Subcutaneous abdominal adipose tissue (tissue), 5 donors: ENCODE data around the gene COX7A1.
"Not testable (repeated sequence)": the region's sequence is repeated elsewhere in the genome, so short reads cannot be mapped to it uniquely, and the experiment has no call there.

ENCODE experiments used
- H3K27ac ChIP-seq: one replicate; pipeline ENCODE4 v1.7.0; 2013; ENCODE audit warnings: low read depth, mild to moderate bottlenecking, inconsistent platforms, low read length, moderate library complexity
- H3K27me3 ChIP-seq, 5 donors: one replicate each; pipeline ENCODE4 v1.7.0; 2013; ENCODE audit warnings: low read length in 5 of 5, inconsistent platforms in 1 of 5; ENCODE audit not compliant: control insufficient read depth in 5 of 5, insufficient read depth in 4 of 5
- H3K36me3 ChIP-seq, 5 donors: one replicate each; pipeline ENCODE4 v1.7.0; 2013; ENCODE audit warnings: low read length in 5 of 5; ENCODE audit not compliant: control insufficient read depth in 5 of 5, insufficient read depth in 5 of 5
- H3K4me1 ChIP-seq, 5 donors: one replicate each; pipeline ENCODE4 v1.7.0; 2013; ENCODE audit warnings: low read length in 5 of 5, mild to moderate bottlenecking in 3 of 5, moderate library complexity in 1 of 5; ENCODE audit not compliant: control insufficient read depth in 5 of 5, insufficient read depth in 5 of 5
- H3K4me3 ChIP-seq, 5 donors: one replicate each; pipeline ENCODE4 v1.7.0; 2013; ENCODE audit warnings: low read length in 5 of 5, low read depth in 1 of 5
- H3K9ac ChIP-seq, 5 donors: one replicate each; pipeline ENCODE4 v1.7.0; 2013; ENCODE audit warnings: low read length in 5 of 5, mild to moderate bottlenecking in 4 of 5, moderate library complexity in 3 of 5
- H3K9me3 ChIP-seq, 5 donors: one replicate each; pipeline ENCODE4 v1.7.0; 2013; ENCODE audit warnings: low read length in 5 of 5; ENCODE audit not compliant: control insufficient read depth in 5 of 5
- donor health status: healthy.
- donor health status: healthy.
- donor health status: healthy.
- donor health status: healthy.
- donor health status: healthy.

COX7A1 gene

DNA sequence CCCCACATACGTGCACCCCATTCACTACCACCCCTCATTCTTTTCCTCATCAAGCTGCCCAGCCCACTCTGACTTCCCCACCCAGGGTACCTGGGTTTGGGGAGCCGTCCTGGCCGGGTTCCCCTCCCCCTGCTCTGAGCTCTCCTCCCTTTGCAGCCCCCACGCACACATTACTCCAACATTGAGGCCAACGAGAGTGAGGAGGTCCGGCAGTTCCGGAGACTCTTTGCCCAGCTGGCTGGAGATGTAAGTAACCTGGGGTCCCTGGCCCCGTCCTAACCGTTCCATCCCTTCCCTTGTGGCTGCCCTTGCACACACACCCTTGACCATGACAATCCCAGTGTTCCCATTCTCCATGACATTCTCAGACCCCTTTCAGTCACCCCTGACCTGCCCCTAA, 9.8 kb downstream of the COX7A1 start:
- Histone ChIP-seq H3K27me3 (no peaks in the 10 kb centered on the region), H3K9me3 (no peaks in the 10 kb centered on the region), H3K27ac (no peak overlapping the region), H3K9ac (no peak overlapping the region), H3K4me1 (peaks cover 0 to 22% (median 15%) of the 10 kb centered on the region in 5 donors), H3K36me3 (peaks cover 5 to 48% (median 47%) of the 10 kb centered on the region in 5 donors), H3K4me3 (no peak overlapping the region)

DNA sequence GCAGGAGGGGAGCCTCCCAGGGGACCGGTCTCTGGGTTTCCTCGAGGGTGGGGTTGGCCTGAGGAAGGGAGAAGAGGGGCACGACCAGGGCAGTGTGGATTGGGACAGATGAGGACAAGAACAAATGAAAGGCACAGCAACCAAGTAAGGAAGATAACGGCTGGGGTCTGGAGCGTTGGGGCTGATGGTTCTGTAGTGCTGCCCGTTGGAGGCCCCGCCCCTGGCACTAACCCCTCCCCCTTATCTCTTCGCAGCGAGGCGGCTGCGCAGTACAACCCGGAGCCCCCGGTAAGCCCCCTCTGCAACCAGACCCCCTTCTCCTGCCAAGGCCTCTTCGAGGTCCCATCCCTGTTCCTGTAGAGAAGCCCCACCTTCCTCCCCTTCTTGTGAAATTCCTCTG, 10.2 kb downstream of the COX7A1 start:
- Histone ChIP-seq H3K4me3 (no peak overlapping the region), H3K27ac (peak overlapping the region; percentile 57), H3K9me3 (no peaks in the 10 kb centered on the region), H3K27me3 (no peaks in the 10 kb centered on the region), H3K9ac (no peak overlapping the region), H3K36me3 (peaks cover 4 to 45% (median 43%) of the 10 kb centered on the region in 5 donors), H3K4me1 (peaks cover 0 to 22% (median 17%) of the 10 kb centered on the region in 5 donors)

DNA sequence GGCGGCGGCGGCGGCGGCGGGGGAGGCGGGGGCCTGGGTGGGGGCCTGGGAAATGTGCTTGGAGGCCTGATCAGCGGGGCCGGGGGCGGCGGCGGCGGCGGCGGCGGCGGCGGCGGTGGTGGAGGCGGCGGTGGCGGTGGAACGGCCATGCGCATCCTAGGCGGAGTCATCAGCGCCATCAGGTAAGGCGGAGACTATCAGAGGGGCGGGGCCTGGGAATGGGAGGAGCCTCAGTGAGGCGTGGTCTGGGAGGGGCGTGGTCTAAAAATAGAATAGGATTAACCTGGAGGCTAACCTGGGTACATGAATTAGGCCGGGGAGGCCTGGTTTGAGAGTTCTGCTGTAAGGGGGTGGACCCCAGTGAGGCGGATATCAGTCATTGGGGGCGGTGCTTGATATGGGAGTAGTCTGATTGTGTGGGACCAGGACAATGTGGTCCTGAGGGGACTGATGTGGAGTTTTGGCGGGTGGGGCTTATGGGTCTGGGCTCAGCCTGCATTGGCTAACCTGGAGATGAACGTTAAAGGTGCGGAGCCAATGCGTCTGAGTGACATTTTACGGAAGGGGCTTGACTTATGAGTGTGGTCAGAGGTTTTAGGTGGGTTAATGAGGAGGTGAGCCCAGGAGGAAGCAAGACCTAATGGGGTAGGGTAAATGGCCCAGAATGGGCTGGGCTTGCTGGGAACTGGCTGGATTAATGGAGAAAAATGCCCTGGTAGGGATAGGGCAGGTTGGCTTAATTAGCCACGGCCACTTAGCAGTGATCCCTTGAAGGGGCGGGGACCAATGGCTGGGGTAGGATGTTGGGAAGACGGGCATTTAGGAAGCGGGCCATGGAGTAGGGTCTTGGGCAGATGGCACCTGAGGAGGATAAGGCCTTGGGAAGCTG, 11.0 kb downstream of the COX7A1 start:
- Histone ChIP-seq H3K27me3 (no peaks in the 10 kb centered on the region), H3K4me1 (peaks cover 0 to 25% (median 22%) of the 10 kb centered on the region in 5 donors), H3K4me3 (peak overlapping the region in 4 of 5 donors; percentile 50 to 99 (median 96)), H3K27ac (peak overlapping the region; percentile 99), H3K36me3 (peaks cover 3 to 38% (median 36%) of the 10 kb centered on the region in 5 donors), H3K9me3 (no peaks in the 10 kb centered on the region), H3K9ac (peak overlapping the region in 2 of 5 donors; percentile 2 to 37)

DNA sequence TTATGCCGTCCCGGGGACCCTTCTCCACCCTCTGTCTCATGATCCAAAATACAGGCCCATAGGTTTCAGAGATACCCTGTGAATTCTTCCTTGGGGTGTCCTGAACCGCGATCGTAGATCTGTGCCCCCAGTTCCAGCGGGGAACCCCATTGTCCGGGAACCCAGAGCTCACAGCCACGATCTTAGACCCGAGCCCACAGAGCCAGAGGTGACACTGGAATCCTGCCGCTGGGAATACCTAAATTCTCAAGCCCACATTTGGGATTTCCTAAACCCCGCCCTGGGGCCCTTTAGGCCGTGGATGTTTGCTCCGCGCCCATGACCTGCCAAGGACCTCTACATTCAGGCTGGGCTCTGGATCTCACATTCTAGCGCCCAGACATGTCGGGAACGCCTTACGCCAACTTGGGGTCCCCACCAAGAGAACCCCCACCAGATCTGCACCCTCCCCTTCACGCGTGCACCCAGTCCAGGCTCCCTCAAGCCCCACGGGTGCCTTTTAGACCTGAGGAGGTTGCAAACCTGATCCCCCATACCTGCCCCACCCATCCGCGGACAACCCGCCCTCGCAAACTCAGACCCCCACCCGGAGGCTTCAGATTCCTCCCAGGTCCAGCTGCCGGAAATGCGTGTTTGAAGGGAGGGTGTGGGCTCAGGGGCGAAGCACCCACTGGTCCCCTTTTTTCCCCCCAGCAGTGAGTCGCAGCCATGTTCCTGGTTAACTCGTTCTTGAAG, 11.8 kb downstream of the COX7A1 start:
- H3K27me3 ChIP-seq = no peaks in the 10 kb centered on the region
- H3K27ac ChIP-seq = peak overlapping the region; percentile 99
- H3K9me3 ChIP-seq = no peaks in the 10 kb centered on the region
- H3K36me3 ChIP-seq = peaks cover 3 to 30% (median 28%) of the 10 kb centered on the region in 5 donors
- H3K4me1 ChIP-seq = peaks cover 0 to 25% (median 22%) of the 10 kb centered on the region in 5 donors
- H3K9ac ChIP-seq = peak overlapping the region; percentile 99 to 100 (median 100)
- peak overlapping the region; percentile 87 to 99 (median 97) for H3K4me3 ChIP-seq

DNA sequence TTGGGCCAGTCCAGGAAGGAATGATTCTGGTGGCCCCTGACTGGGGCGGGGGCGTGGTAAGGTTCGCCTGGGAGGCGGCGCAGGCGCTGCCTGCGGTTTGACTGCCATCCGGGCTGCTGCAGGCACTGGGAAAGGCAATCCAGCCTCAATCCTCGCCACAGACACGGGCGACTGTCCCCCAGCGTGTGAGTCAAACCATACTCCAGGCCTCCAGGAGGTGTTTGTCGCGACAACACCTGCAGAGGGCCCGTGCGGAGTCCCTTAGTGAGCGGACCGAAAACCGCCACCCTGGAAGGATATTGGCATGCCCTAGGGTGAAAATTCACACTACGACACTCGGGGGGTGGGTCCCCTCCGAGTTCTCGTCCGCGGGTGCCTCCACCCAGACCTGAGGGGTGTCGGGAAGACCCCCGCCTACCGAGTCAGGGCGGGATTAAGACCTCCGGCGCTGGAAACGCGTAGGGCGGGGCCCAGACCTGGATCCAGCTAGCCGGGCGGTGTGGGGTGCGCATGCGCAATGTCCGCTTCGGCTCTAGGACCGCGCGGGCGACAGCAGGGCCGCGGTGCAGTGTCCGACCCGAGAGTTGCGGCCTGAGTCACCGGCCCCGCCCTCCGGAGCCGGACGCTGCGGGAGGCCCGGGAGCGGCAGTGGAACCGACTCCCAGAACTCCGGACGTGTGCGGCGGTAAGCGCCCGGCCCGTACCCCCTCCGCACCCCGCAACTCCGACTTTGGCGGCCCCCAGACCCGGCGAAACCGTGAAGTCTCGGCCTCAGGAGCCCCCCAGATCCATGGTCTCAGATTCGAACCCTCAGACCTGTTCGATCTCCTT, 12.6 kb downstream of the COX7A1 start, which contains the start of gene CAPNS1:
CAPNS1 (plus strand) TSS at position 594 of the 831 bp plus-strand sequence. CDS start 946 bp downstream, outside the sequence.
- peak within 1 kb of the TSS; percentile 87 to 99 (median 97) for H3K4me3 ChIP-seq
- peak within 1 kb of the TSS; percentile 99 for H3K27ac ChIP-seq
- no peaks in the 10 kb centered on the region for H3K27me3 ChIP-seq
- peaks cover 0 to 25% (median 22%) of the 10 kb centered on the region in 5 donors for H3K4me1 ChIP-seq
- peak within 1 kb of the TSS; percentile 99 to 100 (median 100) for H3K9ac ChIP-seq
- no peaks in the 10 kb centered on the region for H3K9me3 ChIP-seq
- peaks cover 2 to 22% (median 21%) of the 10 kb centered on the region in 5 donors for H3K36me3 ChIP-seq

DNA sequence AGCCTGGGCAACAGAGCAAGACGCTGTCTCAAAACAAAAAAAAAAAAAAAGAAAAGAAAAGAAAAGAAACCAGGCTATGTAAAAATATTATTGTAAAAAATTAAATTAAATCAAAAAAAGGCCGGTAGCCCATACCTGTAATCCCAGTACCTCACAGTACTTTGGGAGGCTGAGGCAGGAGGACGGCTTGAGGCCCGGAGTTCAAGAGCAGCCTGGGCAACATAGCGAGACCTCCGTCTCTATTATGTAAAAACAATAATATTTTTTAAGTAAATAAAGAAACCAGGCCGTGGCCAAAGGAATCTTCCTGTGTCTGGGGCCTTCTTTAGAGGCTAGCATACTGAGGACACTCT, 13.2 kb downstream of the COX7A1 start:
- Histone ChIP-seq H3K27ac (peak overlapping the region; percentile 99), H3K9ac (peak overlapping the region; percentile 89 to 100 (median 100)), H3K36me3 (peaks cover 0 to 16% (median 15%) of the 10 kb centered on the region in 5 donors), H3K9me3 (no peaks in the 10 kb centered on the region), H3K27me3 (no peaks in the 10 kb centered on the region), H3K4me1 (peaks cover 0 to 25% (median 22%) of the 10 kb centered on the region in 5 donors), H3K4me3 (peak overlapping the region; percentile 82 to 98 (median 95))

DNA sequence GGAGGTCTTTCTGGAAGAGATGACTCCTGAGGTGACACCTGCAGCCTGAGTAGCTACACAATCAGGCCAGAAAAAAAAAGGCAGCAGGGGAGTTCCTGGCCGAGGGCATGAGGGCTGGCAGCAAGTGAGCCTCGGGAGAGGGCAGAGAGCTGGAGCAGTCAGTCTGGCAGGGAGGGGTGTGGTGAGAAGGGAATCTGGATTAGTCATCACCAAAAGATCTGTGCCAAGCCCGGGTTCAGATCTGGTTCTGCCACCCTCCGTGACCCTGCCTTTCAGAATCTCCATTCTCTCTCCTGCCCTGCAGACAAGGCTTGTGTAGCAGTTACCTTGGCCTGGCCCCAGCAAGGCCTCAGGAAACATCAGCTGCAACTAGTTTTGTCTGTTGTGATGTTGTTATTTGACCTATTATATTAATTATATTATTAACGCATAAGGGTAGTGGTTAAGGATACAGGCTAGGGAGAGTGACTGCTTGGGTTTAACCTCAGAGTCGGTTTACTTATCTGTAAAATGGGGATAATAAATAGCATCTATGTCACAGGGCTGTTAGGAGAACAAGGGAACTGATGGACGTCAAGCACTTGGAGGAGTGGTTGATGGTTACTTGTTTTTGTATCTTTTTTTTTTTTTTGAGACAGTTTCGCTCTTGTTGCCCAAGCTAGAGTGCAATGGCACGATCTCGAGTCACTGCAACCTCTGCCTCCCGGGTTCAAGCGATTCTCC, 15.1 kb downstream of the COX7A1 start:
- Histone ChIP-seq H3K9me3 (no peaks in the 10 kb centered on the region), H3K27ac (no peak overlapping the region), H3K9ac (peak overlapping the region in 1 of 5 donors; percentile 60), H3K4me3 (no peak overlapping the region), H3K27me3 (no peaks in the 10 kb centered on the region), H3K4me1 (peaks cover 0 to 25% (median 22%) of the 10 kb centered on the region in 5 donors), H3K36me3 (peaks cover 0 to 4% (median 2%) of the 10 kb centered on the region in 5 donors)

DNA sequence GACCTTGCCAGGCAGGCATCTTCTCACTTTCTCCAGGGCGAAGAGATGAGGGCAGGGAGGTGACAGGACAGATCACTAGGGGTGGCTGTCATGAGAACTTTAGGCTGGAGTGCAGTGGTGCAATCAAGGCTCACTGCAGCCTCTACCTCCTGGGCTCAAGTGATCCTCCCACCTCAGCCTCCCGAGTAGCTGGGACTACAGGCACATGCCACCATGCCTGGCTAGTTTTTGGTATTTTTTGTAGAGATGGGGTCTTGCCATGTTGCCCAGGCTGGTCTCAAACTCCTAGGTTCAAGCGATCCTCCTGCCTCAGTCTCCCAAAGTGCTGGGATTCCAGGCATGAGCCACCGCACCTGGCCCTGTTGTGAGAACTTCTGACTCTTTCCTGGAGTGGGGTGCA, 17.4 kb downstream of the COX7A1 start:
- H3K27me3 ChIP-seq, H3K27ac ChIP-seq, H3K9me3 ChIP-seq, H3K4me3 ChIP-seq, H3K36me3 ChIP-seq, H3K9ac ChIP-seq: not testable (repeated sequence)
- peaks cover 0 to 22% (median 18%) of the 10 kb centered on the region in 5 donors for H3K4me1 ChIP-seq

DNA sequence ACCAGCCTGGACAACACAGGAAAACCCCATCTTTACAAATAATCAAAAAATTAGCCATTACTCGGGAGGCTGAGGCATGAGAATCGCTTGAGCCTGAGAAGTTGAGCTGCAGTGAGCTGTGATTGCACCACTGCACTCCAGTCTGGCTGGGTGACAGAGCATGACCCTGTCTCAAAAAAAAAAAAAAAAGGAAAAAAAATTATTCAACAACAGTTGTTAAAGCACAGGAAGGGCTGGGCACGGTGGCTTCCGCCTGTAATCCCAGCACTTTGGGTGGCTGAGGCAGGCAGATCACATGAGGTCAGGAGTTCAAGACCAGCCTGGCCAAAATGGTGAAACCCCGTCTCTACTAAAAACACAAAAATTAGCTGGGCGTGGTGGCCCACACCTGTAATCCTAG, 21.0 kb downstream of the COX7A1 start:
- not testable (repeated sequence) for H3K36me3 ChIP-seq, H3K9ac ChIP-seq, H3K27me3 ChIP-seq, H3K4me3 ChIP-seq, H3K27ac ChIP-seq, H3K9me3 ChIP-seq
- peaks cover 6 to 28% (median 13%) of the 10 kb centered on the region in 5 donors for H3K4me1 ChIP-seq
